Measurements from ENCODE around the gene TIAM1.

Gene TIAM1

DNA sequence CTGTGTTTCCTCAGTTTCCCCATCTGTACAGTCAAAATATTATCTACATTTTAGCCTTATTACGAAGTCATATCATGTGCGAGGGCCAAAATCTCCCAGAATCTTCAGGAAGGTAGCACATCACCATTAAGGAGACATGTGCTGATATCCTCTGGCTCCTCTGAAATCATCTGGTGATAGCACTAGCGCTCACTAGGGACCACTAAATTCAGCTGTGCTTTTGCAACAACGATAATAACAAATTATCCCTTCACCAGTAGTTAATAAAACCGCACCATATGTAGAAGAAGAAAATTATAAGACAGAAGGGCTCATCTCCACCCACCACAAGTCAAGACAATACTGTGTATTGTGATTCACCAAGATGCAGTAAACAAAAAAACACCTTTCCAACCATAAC is 53.3 kb downstream of the TIAM1 start:
- in situ Hi-C loops (cut with MboI; ENCODE audit: low sequenced_read_pairs), result no loop called here

DNA sequence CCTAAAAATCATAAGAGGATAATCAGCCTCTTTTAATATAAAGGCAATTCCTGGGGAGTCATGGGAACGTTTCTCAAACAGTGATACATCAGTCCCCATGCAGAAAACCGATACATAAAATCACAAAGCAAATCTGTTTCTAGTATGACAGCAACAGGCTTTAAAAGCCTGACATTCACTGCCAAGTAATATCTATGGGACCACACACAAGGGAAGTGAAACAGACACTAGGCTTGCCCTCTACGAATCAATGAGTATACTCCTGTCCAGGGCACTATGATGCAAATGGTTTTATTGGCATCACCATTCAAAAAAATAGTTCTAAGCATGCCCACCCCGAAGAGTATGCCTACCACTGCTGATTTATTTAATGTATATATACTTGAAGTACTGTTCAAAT is 54.4 kb downstream of the TIAM1 start:
- in situ Hi-C loops (cut with MboI; ENCODE audit: low sequenced_read_pairs), result no loop called here

DNA sequence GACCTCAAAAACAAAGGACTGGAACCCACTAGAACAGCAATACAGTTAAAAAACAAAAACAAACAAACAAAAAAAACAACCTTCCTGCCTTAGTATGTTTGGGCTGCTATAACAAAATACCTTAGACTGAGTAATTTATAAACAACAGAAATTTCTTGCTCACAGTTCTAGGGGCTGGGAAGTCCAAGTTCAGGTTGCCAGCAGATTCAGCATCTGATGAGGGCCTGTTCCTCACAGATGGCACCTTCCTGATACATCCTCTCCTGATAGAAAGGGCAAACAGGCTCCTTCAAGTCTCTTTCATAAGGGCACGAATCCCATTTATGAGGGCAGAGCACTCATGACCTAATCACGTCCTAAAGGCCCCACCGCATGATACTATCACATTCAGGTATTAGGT is 55.9 kb downstream of the TIAM1 start:
- in situ Hi-C loops (cut with MboI; ENCODE audit: low sequenced_read_pairs), result no loop called here

DNA sequence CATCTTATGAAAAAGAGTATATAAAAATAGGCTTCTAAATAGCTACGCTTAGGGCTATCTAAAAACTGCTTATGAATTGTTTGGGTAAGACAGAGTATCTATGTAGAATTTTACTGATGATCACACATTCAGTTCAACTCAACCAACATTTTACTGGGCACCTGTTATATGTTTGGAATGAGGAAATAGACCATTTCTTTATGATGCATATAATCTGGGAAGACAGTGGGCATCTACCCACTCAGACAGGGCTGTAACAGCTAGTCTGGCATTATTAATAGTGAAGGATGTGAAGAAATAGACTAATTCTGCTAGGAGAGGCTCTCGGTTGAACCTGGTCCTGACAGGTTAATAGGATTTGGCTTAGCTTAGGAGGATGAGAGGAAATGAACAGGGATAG is 56.9 kb downstream of the TIAM1 start:
- in situ Hi-C loops (cut with MboI; ENCODE audit: low sequenced_read_pairs), result no loop called here

DNA sequence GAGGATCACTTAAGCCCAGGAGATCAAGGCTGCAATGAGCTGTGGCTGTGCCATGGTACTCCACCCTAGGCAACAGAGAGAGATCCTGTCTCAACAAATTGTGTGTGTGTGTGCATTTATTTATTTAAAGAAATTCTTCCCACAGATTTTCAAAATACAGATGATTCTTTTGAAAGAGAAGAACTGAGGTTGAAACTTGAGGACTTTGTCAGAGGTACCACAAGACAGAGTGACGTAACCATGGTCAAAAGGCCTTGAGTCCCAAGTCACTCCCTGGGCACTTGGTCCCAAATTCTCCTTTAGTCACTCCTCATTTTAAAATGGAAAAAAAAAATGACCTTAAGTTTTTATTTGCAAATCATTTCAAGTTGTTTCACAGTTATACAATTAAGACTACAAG is 57.4 kb downstream of the TIAM1 start:
- in situ Hi-C loops (cut with MboI; ENCODE audit: low sequenced_read_pairs), result no loop called here

DNA sequence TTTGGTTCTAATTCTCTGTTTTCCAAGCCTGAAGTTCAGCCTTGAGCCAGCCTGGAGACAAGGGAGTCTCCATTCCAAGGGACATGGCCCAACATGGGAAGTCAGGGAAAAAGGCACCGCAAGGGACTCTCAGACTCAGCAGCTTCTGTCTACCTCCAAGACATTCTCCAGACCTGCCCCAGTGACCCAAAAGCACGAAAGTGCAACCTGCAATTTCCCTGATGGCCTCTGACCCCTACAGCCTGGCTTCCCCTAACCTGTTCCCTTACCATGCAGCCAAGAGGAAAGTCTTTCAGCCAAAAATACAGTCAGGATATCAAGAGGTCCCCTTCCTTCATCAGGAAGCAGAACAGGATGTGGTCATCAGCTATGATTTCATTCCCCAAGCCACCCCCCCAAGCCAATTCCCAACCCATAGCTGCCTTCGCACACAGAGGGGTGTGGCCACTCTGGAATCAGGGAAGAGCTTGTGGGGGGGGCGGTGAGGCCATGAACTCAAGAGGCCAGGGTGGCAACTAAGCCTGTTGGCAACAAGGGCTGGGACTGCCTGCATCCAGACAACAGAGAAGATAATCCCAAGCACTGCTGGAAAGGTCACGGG is 59.2 kb downstream of the TIAM1 start:
- in situ Hi-C loops (cut with MboI; ENCODE audit: low sequenced_read_pairs), result no loop called here

DNA sequence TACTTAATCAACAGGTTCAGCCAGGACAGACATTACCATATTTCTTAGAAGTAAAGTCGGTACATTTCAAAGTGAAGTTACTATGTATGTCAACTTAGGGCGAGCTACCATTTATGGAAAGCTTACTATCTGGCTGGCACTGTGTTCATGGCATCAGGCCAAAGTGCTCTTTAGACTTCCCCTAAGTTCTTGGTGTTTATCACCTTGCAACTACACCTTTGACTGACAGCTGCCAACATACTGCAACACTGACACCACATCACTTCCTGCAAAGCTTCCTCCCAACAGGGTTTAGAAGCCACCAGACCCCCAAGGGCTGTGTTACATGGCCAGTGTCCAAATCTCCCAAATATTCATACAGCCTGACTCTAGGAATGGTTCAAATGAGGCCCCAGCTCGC is 61.0 kb downstream of the TIAM1 start:
- in situ Hi-C loops (cut with MboI; ENCODE audit: low sequenced_read_pairs), result no loop called here

DNA sequence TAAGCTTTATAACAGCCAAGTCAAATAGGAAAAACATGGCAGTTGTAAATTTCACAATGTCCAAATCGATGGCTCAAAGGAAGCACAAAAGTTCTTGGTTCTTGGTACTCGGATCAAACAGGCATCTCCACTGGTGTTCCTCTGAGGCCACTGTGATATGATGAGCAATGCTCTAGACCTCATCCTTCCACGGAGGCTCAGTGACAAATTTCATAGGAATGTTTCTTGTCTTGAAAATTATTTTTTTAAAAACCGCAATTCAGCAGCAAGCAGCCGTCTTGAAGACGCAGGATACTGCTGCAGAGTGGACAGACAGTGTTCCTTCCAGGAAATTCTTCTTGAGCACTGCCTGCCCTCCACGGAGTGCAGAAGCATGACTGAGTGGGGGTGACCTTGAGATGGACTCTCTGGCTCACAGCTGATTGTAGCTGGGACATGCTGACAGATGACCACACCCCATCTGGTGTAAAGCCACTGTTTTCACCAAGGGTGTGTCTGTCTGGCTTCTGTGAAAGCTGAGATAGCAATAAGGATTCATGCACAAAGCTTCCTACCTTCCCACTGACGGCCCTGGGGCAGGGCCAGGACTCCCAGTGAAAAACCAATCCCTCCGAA is 61.9 kb downstream of the TIAM1 start:
- in situ Hi-C loops (cut with MboI; ENCODE audit: low sequenced_read_pairs), result no loop called here

DNA sequence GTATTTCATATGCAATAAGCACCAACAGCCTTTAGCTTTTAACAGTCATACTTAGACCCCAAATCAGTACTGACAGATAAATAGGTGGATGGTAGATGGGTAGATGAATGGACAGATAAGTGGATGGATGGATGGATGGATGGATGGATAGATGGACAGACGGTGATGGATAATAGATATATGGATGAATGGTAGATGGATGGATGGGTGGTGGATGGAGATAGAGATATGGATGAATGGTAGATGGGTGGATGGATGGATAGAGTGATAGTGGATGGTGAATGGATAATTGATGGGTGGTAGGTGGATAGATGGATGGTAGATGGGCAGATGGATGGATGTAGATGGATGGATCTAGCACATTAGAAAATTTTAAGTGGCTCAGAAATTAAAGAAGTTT is 62.5 kb downstream of the TIAM1 start:
- in situ Hi-C loops (cut with MboI; ENCODE audit: low sequenced_read_pairs), result no loop called here

DNA sequence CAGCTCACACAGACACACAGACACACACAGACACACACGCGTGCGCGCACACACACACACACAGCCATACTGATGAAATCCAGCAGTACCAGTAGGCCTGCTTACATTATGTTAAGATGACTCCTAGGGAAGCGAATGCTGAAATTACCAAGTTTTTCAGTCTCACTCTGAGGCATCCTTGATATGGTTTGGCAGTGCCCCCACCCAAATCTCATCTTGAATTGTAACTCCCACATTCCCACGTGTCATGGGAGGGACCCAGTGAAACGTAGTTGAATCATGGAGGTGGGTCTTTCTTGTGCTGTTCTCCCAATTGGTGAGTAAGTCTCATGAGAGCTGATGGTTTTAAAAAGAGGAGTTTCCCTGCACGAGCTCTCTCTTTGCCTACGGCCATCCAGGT is 64.1 kb downstream of the TIAM1 start:
- in situ Hi-C loops (cut with MboI; ENCODE audit: low sequenced_read_pairs), result no loop called here

DNA sequence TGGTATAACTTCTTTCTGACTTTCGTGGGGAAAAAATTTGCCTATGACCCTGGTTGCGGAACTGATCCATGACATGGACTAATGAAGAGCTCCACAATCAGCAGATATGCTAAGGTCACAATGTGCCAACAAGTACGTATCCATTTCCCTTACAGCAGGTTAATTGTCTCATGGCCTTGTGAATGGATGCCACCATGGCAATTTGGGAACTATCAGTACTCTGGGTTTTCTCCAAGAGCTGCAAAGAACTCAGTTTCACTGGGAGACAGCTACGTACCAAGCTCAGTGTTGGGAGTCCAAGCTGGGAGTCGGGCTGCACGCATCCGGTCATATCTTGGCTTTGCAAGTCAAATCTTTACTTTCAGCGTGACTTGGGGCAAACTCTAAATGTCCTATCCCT is 64.8 kb downstream of the TIAM1 start:
- in situ Hi-C loops (cut with MboI; ENCODE audit: low sequenced_read_pairs), result no loop called here

DNA sequence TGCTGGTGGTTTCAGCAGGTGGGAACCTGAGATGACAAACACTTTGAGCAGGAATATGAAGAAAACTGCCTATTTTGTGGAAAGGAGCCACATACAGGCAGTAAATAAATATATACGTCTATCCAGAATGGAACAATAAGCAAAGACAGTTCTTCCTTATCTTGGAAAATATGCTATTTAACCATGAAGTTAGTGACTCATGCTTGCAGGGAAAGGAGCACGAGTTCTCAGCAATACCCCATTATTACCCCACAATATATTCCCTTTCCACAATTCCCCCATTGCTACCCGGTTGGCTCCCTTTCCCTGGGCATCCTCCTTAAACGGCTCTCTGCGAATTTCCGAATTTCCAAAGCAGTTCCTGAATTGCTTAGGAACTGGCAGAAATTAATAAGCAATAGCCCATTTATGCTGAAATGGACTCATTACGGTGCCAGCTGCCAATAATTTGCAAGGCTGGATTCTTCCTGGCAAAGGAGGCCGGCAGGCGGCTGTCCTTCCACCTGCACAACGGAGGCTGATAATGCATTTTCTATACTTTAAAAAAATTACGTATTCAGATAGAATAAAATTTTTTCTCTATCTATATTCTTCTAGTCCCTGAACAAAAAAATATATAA is 65.4 kb downstream of the TIAM1 start:
- in situ Hi-C loops (cut with MboI; ENCODE audit: low sequenced_read_pairs), result no loop called here

DNA sequence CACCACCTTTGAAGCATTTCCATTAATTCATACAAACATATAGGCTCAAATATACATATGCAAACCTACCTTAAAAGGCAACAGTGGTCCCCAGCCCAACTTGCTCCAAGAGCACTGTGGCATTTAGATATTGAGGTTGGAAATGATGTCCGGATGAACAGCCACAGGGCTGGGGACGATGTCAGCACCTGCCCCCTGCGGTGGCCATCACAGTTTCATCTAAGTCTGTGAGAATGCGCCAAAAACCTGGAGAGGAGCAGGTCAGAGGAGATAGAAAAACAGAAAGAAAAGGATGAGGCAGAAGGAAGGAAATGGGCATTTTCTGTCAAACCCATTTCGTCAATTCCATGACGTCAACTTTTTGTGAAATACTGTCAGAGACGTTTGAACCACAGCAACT is 67.4 kb downstream of the TIAM1 start:
- in situ Hi-C loops (cut with MboI; ENCODE audit: low sequenced_read_pairs), result no loop called here

DNA sequence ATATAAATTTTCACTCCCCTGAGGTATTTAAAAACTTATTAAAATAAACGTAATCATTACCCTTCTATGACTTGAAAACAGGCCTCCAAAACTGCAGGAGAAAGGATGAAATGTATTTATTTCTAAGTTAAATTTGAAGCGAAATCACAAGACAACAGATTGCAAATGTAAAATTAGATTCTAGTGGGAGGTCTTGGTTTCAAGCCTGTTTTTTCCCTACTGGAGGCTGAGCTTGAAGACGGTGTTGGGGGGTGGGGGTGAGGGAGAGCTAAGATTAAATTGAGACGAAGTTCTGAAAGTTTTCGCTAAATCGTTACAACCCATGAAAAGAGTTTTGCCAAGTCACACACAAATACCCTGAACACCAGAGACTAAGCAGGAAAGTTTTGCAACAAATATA is 68.2 kb downstream of the TIAM1 start:
- in situ Hi-C loops (cut with MboI; ENCODE audit: low sequenced_read_pairs), result no loop called here

DNA sequence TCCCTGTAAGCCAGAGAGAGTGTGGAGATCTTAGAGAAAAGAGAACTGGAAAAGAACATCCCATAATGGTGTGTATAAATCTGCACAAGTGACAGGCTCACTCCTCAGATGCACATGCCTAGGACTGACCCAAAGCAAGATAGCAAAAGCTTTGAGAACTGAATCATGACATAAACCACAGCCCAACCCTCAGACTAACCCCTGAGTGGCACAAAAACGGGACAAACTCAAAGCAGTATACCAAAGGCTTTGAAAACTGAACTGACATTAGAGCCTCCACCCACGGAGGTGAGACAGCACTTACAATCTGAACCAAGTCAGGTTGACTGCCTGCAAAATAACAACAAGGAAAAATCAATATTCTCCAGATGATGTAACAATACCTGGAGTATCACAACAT is 70.8 kb downstream of the TIAM1 start:
- in situ Hi-C loops (cut with MboI; ENCODE audit: low sequenced_read_pairs), result no loop called here

DNA sequence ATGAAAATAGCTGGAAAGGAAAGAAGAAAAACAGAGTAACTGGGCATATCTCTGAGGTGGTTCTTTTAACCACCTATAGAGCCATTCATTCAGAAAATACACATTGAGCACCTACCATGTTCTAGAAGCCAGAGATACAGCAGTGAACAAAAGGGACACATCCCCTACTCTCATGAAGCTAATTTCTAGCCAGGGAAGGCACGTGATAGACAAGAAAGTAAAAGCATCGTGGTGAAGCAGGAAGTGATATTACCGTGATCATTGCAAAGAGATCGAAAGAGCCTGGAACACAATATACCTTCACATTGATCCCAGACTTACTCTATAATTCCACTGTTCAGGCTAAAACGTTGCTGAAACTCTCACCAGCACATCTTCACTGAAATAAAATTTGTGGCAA is 76.0 kb downstream of the TIAM1 start:
- in situ Hi-C loops (cut with MboI; ENCODE audit: low sequenced_read_pairs), result no loop called here

DNA sequence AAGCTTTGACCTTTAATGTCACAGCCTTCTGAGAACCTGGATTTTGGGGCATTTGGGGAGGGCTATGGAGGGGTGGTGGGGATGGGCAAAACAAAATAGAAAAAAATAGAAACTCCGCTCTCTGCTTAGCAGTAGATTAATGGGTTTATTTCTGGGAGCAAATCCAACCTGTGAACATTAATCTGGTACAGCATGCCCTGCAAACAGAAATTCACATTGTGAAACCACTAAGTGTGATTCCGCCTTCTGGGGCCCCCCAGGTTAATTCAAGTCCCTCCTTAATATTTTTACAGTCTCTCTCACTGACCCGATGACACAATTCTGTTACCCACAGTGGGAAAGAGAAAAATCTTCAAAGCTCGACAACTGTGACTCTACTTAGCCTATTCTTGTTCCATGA is 76.4 kb downstream of the TIAM1 start:
- in situ Hi-C loops (cut with MboI; ENCODE audit: low sequenced_read_pairs), result no loop called here

DNA sequence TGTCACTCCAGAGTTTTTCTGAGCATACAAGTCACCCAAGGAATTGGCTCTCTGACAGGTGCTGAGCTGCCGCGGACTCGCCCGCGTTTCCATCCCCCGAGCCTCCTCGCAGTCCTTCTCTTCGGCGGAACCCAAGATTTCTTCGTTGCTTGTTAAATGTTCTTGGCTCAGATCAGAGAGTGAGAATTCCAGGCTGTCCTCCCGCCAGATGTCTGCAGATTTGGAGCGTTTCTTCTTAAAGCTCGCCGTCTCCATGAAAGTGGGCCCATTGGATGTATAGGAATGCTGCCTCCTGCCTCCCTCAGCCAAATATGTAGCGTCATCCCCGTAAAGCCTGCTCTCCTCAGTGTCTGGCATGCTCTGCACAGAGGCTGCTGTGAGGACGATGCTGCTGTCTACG is 77.8 kb downstream of the TIAM1 start:
- in situ Hi-C loops (cut with MboI; ENCODE audit: low sequenced_read_pairs), result no loop called here

DNA sequence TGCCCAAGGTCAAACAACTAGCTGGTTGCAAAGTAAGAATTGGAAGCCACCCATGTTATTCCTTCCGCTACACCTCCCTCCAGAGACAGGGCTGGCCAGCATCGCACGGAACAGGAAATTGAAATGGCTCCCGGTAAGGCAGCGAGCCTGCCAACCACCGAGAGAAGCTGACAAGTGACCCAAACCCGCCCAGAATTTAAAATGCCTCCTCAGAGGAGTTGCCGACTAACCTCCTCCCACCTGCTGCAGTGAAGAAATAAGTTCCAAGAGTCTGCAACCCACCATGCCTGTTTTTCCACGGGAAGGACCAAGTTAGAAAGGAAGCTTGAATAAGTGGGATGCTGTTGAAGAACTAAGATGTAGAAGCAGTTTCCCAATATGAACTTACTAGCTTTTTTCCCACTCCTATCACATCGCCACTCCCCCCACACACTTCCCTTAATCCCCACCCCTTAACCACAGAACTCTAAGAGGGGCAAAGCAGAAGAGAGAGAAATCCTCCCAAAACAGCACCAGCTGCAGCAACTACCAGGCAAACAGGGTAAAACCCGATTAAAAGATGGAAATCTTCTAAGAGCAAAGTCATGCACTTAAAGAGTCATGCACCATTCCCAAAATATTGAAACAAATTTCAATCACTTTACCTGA is 78.6 kb downstream of the TIAM1 start:
- in situ Hi-C loops (cut with MboI; ENCODE audit: low sequenced_read_pairs), result no loop called here

DNA sequence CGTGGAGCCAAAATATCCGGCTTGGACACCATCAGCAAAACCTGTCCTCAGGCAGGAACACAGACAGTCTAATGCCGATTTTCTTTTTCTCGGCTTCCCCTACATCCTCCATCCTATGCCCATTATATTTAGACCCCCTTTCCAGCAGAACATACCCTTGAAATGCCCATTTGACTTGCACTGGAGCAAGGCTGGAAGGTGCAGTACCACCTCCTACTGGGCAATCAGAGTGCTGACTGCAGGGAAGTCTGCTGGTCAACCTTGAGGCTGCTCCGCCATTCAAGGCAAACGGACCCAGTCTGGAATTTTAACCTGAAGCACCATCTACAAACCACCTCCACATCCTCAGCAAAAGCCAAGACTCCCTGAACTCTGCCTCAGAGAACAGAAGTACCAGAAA is 79.5 kb downstream of the TIAM1 start:
- in situ Hi-C loops (cut with MboI; ENCODE audit: low sequenced_read_pairs), result no loop called here

DNA sequence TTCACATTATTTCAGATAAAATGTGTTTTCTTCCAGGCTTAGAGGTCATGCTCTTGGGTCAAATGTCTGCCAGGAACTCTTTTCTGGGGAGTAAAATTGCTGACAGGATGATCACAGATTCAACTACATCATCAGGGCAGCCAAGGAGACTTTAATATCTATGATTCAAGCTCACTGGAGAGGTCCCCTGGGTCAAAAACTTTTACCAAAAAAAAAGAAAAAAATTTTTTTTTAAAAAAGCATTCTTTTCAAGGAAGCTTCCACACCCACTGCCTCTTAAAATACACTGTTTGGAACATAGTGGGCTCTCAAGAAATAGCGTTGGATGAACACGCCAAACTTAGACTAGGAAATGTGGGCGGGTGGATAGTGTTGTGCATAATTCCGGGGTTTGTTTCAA is 81.3 kb downstream of the TIAM1 start:
- in situ Hi-C loops (cut with MboI; ENCODE audit: low sequenced_read_pairs), result no loop called here

DNA sequence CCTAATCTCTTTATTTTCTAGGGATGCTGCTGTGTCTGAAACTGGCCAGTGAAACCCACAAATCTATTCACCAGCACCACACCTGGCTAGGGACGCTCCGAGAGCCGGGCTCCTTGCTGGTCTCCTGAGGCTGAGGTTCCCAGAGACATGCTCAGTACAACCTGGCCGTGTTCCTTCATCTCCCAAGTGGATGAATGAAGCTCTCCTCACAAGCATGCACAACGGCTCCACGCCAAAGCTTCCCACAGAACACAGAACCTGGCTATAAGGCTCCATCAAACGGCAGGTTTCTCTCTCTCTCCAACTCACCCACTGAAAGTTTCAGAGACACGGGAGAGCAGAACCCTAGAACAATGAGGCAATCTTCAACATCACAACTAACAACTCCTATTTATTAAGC is 82.3 kb downstream of the TIAM1 start:
- in situ Hi-C loops (cut with MboI; ENCODE audit: low sequenced_read_pairs), result no loop called here

All from hTERT RPE-1 (cell line).